PC-3 (cell line): ENCODE data around the gene OR5A2.

Experiments
- EZH2 ChIP-seq: fragments of 300-600 bp; sonication (generic); IDR thresholded peaks from one replicate; pipeline ENCODE4 v1.6.1; 2017; ENCODE audit warnings: antibody characterized with exemption, mild to moderate bottlenecking, low read length; ENCODE audit not compliant: unreplicated experiment
- EZH2phosphoT487 ChIP-seq: fragments of 300-600 bp; sonication (generic); IDR thresholded peaks from 2 replicates; pipeline ENCODE4 v1.6.1; 2018; ENCODE audit warnings: mild to moderate bottlenecking, antibody characterized with exemption, low read length, borderline replicate concordance
- TF ChIP-seq, protein P1 (sequence below): fragments of 300-600 bp; sonication (generic); conservative IDR thresholded peaks from 2 replicates; pipeline ENCODE4 v1.5.1; 2017; ENCODE audit warnings: antibody characterized with exemption, low read depth, mild to moderate bottlenecking, low read length

DNA sequence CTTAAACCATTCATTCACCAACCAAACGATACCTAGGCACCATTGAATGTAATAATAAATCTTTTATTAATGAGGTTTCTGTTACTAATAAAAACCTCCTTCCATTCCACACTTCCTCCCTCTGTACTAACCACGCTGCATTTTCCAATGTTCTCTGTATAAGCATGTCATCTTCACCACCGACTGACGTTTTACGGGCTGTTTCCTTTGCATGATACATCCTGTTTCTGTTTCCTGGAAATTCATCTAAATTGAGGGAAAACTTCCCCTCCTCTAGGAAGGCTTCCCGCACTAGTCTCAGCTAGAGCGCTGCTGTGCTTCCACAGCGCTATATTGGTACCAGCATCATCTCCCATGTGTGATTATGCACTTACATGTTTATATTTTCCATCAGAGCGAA is 49.0 kb upstream of the OR5A2 start:
- TF ChIP-seq EZH2 (no peak), EZH2phosphoT487 (no peak)
- TF ChIP-seq, protein P1, sequence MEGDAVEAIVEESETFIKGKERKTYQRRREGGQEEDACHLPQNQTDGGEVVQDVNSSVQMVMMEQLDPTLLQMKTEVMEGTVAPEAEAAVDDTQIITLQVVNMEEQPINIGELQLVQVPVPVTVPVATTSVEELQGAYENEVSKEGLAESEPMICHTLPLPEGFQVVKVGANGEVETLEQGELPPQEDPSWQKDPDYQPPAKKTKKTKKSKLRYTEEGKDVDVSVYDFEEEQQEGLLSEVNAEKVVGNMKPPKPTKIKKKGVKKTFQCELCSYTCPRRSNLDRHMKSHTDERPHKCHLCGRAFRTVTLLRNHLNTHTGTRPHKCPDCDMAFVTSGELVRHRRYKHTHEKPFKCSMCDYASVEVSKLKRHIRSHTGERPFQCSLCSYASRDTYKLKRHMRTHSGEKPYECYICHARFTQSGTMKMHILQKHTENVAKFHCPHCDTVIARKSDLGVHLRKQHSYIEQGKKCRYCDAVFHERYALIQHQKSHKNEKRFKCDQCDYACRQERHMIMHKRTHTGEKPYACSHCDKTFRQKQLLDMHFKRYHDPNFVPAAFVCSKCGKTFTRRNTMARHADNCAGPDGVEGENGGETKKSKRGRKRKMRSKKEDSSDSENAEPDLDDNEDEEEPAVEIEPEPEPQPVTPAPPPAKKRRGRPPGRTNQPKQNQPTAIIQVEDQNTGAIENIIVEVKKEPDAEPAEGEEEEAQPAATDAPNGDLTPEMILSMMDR = no peak
